Measurements from ENCODE around the gene NOP53.

The NOP53 gene

GRCh38 chr19:47755762-47756626, 10.6 kb downstream of the NOP53 start:
- no peak for DNase-seq (ENCODE audit: low read depth)
- no peak overlapping the region for H3K4me3 ChIP-seq (replicated peaks; ENCODE audit: low read depth, low read length)
- TF ChIP-seq CTCF (IDR thresholded peaks at IDR 0.05; ENCODE audit: low read length, missing control alignments), result no peak

- no peak for DNase-seq (ENCODE audit: low read depth)
- H3K4me3 ChIP-seq (replicated peaks; ENCODE audit: low read depth, low read length), result no peak overlapping the region
These were observed 11.2 kb downstream of the NOP53 start for GRCh38 chr19:47756627-47756929.

GRCh38 chr19:47756953-47757608, 11.7 kb downstream of the NOP53 start:
- no peak overlapping the region for H3K4me3 ChIP-seq (replicated peaks; ENCODE audit: low read depth, low read length)
- no peak for DNase-seq (ENCODE audit: low read depth)
- TF ChIP-seq CTCF (IDR thresholded peaks at IDR 0.05; ENCODE audit: low read length, missing control alignments), result no peak

More at GRCh38 chr19:47756627-47756929, 11.2 kb downstream of the NOP53 start:
- no peak for TF ChIP-seq CTCF (IDR thresholded peaks at IDR 0.05; ENCODE audit: low read length, missing control alignments)

- H3K4me3 ChIP-seq (replicated peaks; ENCODE audit: low read depth, low read length), result no peak overlapping the region
- DNase-seq (ENCODE audit: low read depth), result no peak
- TF ChIP-seq CTCF (IDR thresholded peaks at IDR 0.05; ENCODE audit: low read length, missing control alignments), result no peak
These were observed 12.5 kb downstream of the NOP53 start for GRCh38 chr19:47757617-47758442.

GRCh38 chr19:47758443-47758804, 13.1 kb downstream of the NOP53 start:
- no peak for TF ChIP-seq CTCF (IDR thresholded peaks at IDR 0.05; ENCODE audit: low read length, missing control alignments)
- DNase-seq (ENCODE audit: low read depth), result no peak
- H3K4me3 ChIP-seq (replicated peaks; ENCODE audit: low read depth, low read length), result no peak overlapping the region

GRCh38 chr19:47760632-47760999, 15.3 kb downstream of the NOP53 start:
- TF ChIP-seq CTCF (IDR thresholded peaks at IDR 0.05; ENCODE audit: low read length, missing control alignments), result no peak
- no peak overlapping the region for H3K4me3 ChIP-seq (replicated peaks; ENCODE audit: low read depth, low read length)
- DNase-seq (ENCODE audit: low read depth), result no peak
